HepG2 (cell line): ENCODE data around the gene ECHS1. TPM values are rescaled to one million over a fixed set of nuclear protein-coding genes. Genes with fewer than 3 reads are reported as not detected.
A peak's percentile ranks its signal among the peaks of the same experiment; 100 is the strongest.

Experiments
- AGO1 ChIP-seq: fragments of 200-400 bp; formaldehyde crosslinking; IDR thresholded peaks from 2 replicates; pipeline ENCODE4 v1.6.1; 2017; ENCODE audit warnings: mild to moderate bottlenecking, low read depth, low read length, moderate library complexity; ENCODE audit not compliant: poor library complexity, severe bottlenecking
- AHR ChIP-seq: IDR thresholded peaks from 2 replicates; pipeline ENCODE4 v1.6.1; 2018; ENCODE audit warnings: missing genetic modification reagents, missing compliant biosample characterization
- ATAD3A ChIP-seq: sonication (generic); formaldehyde crosslinking; IDR thresholded peaks from 2 replicates; pipeline ENCODE4 v1.4.0; 2020; ENCODE audit warnings: missing genetic modification reagents
- DRAP1 ChIP-seq: IDR thresholded peaks from 2 replicates; pipeline ENCODE4 v1.6.1; 2016; ENCODE audit warnings: missing genetic modification reagents, missing compliant biosample characterization
- ELF3 ChIP-seq: IDR thresholded peaks from 2 replicates; pipeline ENCODE4 v1.6.1; 2016; ENCODE audit warnings: missing genetic modification reagents, missing compliant biosample characterization
- GLI4 ChIP-seq: sonication (generic); formaldehyde crosslinking; IDR thresholded peaks from 2 replicates; pipeline ENCODE4 v1.5.1; 2020; ENCODE audit warnings: missing genetic modification reagents, mild to moderate bottlenecking, moderate library complexity, borderline replicate concordance
- HHEX ChIP-seq: IDR thresholded peaks from 2 replicates; pipeline ENCODE4 v1.6.1; 2016; ENCODE audit warnings: control low read depth
- HNRNPH1 ChIP-seq: fragments of 200-400 bp; formaldehyde crosslinking; optimal IDR thresholded peaks from 2 replicates; pipeline ENCODE3; 2017; ENCODE audit warnings: mild to moderate bottlenecking, low read depth, low read length
- HOXA5 ChIP-seq: sonication (generic); formaldehyde crosslinking; IDR thresholded peaks from 2 replicates; pipeline ENCODE4 v1.4.0; 2020; ENCODE audit warnings: missing genetic modification reagents
- IKZF5 ChIP-seq: IDR thresholded peaks from 2 replicates; pipeline ENCODE4 v1.6.1; 2018; ENCODE audit warnings: missing genetic modification reagents, mild to moderate bottlenecking, missing compliant biosample characterization
- KMT2A ChIP-seq: sonication (generic); formaldehyde crosslinking; IDR thresholded peaks from 2 replicates; pipeline ENCODE4 v1.4.0; 2020; ENCODE audit warnings: missing genetic modification reagents
- PBX3 ChIP-seq: sonication (generic); formaldehyde crosslinking; IDR thresholded peaks from 2 replicates; pipeline ENCODE4 v1.8.1; 2023; ENCODE audit warnings: missing genetic modification reagents, inconsistent platforms, borderline replicate concordance
- RELA ChIP-seq: sonication (generic); formaldehyde crosslinking; IDR thresholded peaks from 2 replicates; pipeline ENCODE4 v1.4.0; 2020; ENCODE audit warnings: missing genetic modification reagents
- TERF1 ChIP-seq: sonication (generic); formaldehyde crosslinking; IDR thresholded peaks from 2 replicates; pipeline ENCODE4 v1.8.0; 2022; ENCODE audit warnings: mild to moderate bottlenecking, missing genetic modification reagents, moderate library complexity
- ZBTB1 ChIP-seq: sonication (generic); formaldehyde crosslinking; IDR thresholded peaks from 2 replicates; pipeline ENCODE4 v1.4.0; 2020; ENCODE audit warnings: missing genetic modification reagents, borderline replicate concordance
- ZBTB14 ChIP-seq: sonication (generic); formaldehyde crosslinking; IDR thresholded peaks from 2 replicates; pipeline ENCODE4 v1.4.0; 2020; ENCODE audit warnings: missing genetic modification reagents
- ZBTB42 ChIP-seq: sonication (generic); formaldehyde crosslinking; IDR thresholded peaks from 2 replicates; pipeline ENCODE4 v1.5.0; 2020; ENCODE audit warnings: mild to moderate bottlenecking, missing genetic modification reagents
- ZNF263 ChIP-seq: sonication (generic); formaldehyde crosslinking; IDR thresholded peaks from 2 replicates; pipeline ENCODE4 v1.4.0; 2020; ENCODE audit warnings: missing genetic modification reagents
- ZNF430 ChIP-seq: sonication (generic); formaldehyde crosslinking; IDR thresholded peaks from 2 replicates; pipeline ENCODE4 v1.9.0; 2021; ENCODE audit warnings: mild to moderate bottlenecking, missing genetic modification reagents
- ZNF577 ChIP-seq: sonication (generic); formaldehyde crosslinking; IDR thresholded peaks from 2 replicates; pipeline ENCODE4 v1.4.0; 2020; ENCODE audit warnings: mild to moderate bottlenecking, low read depth, missing genetic modification reagents, borderline replicate concordance
- ZNF678 ChIP-seq: sonication (generic); formaldehyde crosslinking; IDR thresholded peaks from 2 replicates; pipeline ENCODE4 v1.4.0; 2020; ENCODE audit warnings: mild to moderate bottlenecking, missing genetic modification reagents
- ZXDC ChIP-seq: sonication (generic); formaldehyde crosslinking; IDR thresholded peaks from 2 replicates; pipeline ENCODE4 v1.5.0; 2020; ENCODE audit warnings: mild to moderate bottlenecking, missing genetic modification reagents
- polyA plus RNA-seq, 8 experiments: library from polyadenylated mRNA; depleted of rRNA in 3 of 8; stranded (reverse) in 7 of 8; unstranded in 1 of 8; fragments of >200 nt; fragmentation: Illumina TruSeq in 4 of 8; extraction: Trizol in 4 of 8; gene quantifications; 2 replicates each; pipeline versions ENCODE4 v1.2.1 to v1.2.3, GENCODE V29; 2011 to 2016; ENCODE audit warnings: low read depth in 4 of 8, missing spikeins in 1 of 8, mixed read lengths in 1 of 8; ENCODE audit not compliant: insufficient read depth in 1 of 8
- total RNA-seq, 5 experiments: library from RNA; depleted of rRNA; stranded (reverse); fragments of >200 nt; fragmentation: Illumina TruSeq; extraction: Trizol; gene quantifications; 2 replicates each; pipeline ENCODE4 v1.2.3, GENCODE V29; 2016; ENCODE audit warnings: low read depth in 1 of 5

The ECHS1 gene
- total and polyA plus RNA-seq, 2 of the 13 experiments (the other 11 are each of a cell fraction or from before 2014, with no cell fraction given), result 32.7 to 195 TPM

GRCh38 chr10:133373174-133374090 lies at the start of gene ECHS1 (continued):
- TF ChIP-seq ZNF577 (no peak), ZBTB42 (no peak), ZBTB14 (no peak), DRAP1 (CRISPR knock-in tag) (peak; percentile 97), AGO1 (no peak), PBX3 (CRISPR knock-in tag) (no peak), HNRNPH1 (no peak), HOXA5 (CRISPR knock-in tag) (no peak), GLI4 (CRISPR knock-in tag) (no peak), ZNF430 (CRISPR knock-in tag) (0 out of 2 replicates have a peak, but pooled peaks have one; percentile 31), ZNF263 (no peak), KMT2A (no peak; the same call in 1 of the 2 replicates), AHR (CRISPR knock-in tag) (no peak), ZXDC (no peak), IKZF5 (CRISPR knock-in tag) (no peak; the same call in 1 of the 2 replicates), TERF1 (CRISPR knock-in tag) (no peak), ZBTB1 (CRISPR knock-in tag) (no peak), RELA (CRISPR knock-in tag) (no peak), ELF3 (CRISPR knock-in tag) (no peak), ATAD3A (CRISPR knock-in tag) (no peak), ZNF678 (CRISPR knock-in tag) (no peak), HHEX (no peak)
